GM23338 (cell line): Measurements from ENCODE around the gene MPPE1. TPM values are rescaled to one million over a fixed set of nuclear protein-coding genes. Genes with fewer than 3 reads are reported as not detected.

ENCODE experiments used
- ATAC-seq: fragments of 200-7000 bp; cut with Tn5 transposase; 3 replicates; pipeline ENCODE4 v1.9.1; 2020
- DNase-seq: peaks from one replicate; pipeline ENCODE4 v3.0.0-alpha.2; 2015; ENCODE audit warnings: low spot score
- H2AFZ ChIP-seq: fragments of 200-600 bp; sonication (generic); 2 replicates; pipeline ENCODE4 v1.8.0; 2016; ENCODE audit warnings: antibody characterized with exemption, mild to moderate bottlenecking, moderate library complexity
- H3F3A ChIP-seq: fragments of 200-600 bp; sonication (generic); replicated peaks from 2 replicates; pipeline ENCODE4 v1.8.0; 2017; ENCODE audit warnings: antibody characterized with exemption, mixed run types, low read depth
- H3K27ac ChIP-seq: fragments of 200-600 bp; sonication (generic); 2 replicates; pipeline ENCODE4 v1.6.1; 2016; ENCODE audit warnings: low read depth
- H3K27me3 ChIP-seq: fragments of 200-600 bp; sonication (generic); 2 replicates; pipeline ENCODE4 v1.8.0; 2016; ENCODE audit warnings: mild to moderate bottlenecking, mixed run types, moderate library complexity; ENCODE audit not compliant: insufficient read depth
- H3K36me3 ChIP-seq: fragments of 200-600 bp; sonication (generic); 2 replicates; pipeline ENCODE4 v1.8.0; 2016; ENCODE audit warnings: mild to moderate bottlenecking; ENCODE audit not compliant: insufficient read depth
- H3K4me1 ChIP-seq: fragments of 200-600 bp; sonication (generic); 2 replicates; pipeline ENCODE4 v1.8.0; 2016; ENCODE audit warnings: mild to moderate bottlenecking, moderate library complexity; ENCODE audit not compliant: insufficient read depth
- H3K4me2 ChIP-seq: fragments of 200-600 bp; sonication (generic); 2 replicates; pipeline ENCODE4 v1.7.1; 2017; ENCODE audit warnings: mixed run types
- H3K4me3 ChIP-seq: fragments of 200-600 bp; sonication (generic); 2 replicates; pipeline ENCODE4 v1.6.1; 2016; ENCODE audit warnings: mixed run types
- H3K79me2 ChIP-seq: fragments of 200-600 bp; sonication (generic); replicated peaks from 2 replicates; pipeline ENCODE4 v1.8.0; 2017; ENCODE audit warnings: mild to moderate bottlenecking; ENCODE audit not compliant: insufficient read depth
- H3K9me2 ChIP-seq: fragments of 200-600 bp; sonication (generic); 2 replicates; pipeline ENCODE4 v1.8.0; 2017; ENCODE audit not compliant: insufficient read depth
- H4K20me1 ChIP-seq: fragments of 200-600 bp; sonication (generic); replicated peaks from 2 replicates; pipeline ENCODE4 v1.8.0; 2017; ENCODE audit warnings: mild to moderate bottlenecking; ENCODE audit not compliant: insufficient read depth
- H3K27ac Mint-ChIP-seq: 2 replicates; pipeline ENCODE4 v1.8.0; 2020; ENCODE audit warnings: inconsistent platforms, mild to moderate bottlenecking, moderate library complexity, mixed read lengths
- H3K27me3 Mint-ChIP-seq: 3 replicates; pipeline ENCODE4 v1.8.0; 2022; ENCODE audit warnings: low read depth, mild to moderate bottlenecking, moderate library complexity, mixed read lengths, inconsistent platforms; ENCODE audit not compliant: insufficient read depth, poor library complexity
- H3K36me3 Mint-ChIP-seq: 3 replicates; pipeline ENCODE4 v1.8.0; 2021; ENCODE audit warnings: low read depth, mild to moderate bottlenecking, inconsistent platforms, moderate library complexity, mixed read lengths
- H3K4me1 Mint-ChIP-seq: 3 replicates; pipeline ENCODE4 v1.8.0; 2020; ENCODE audit warnings: mild to moderate bottlenecking, inconsistent platforms, mixed read lengths
- H3K4me3 Mint-ChIP-seq: 3 replicates; pipeline ENCODE4 v1.8.0; 2021; ENCODE audit warnings: moderate library complexity, mild to moderate bottlenecking, inconsistent platforms, mixed read lengths
- H3K9me3 Mint-ChIP-seq: 3 replicates; pipeline ENCODE4 v1.8.0; 2020; ENCODE audit warnings: moderate library complexity, mild to moderate bottlenecking, inconsistent platforms, mixed read lengths
- EZH2phosphoT487 ChIP-seq: fragments of 200-600 bp; sonication (generic); IDR thresholded peaks from one replicate; pipeline ENCODE4 v1.8.1; 2018; ENCODE audit warnings: antibody characterized with exemption; ENCODE audit not compliant: unreplicated experiment
- JUNB ChIP-seq: IDR thresholded peaks from one replicate; pipeline ENCODE4 v1.6.1; 2016; ENCODE audit warnings: antibody characterized with exemption; ENCODE audit not compliant: unreplicated experiment
- NANOG ChIP-seq: IDR thresholded peaks from 2 replicates; pipeline ENCODE4 v1.6.1; 2016; ENCODE audit warnings: antibody characterized with exemption, borderline replicate concordance
- POLR2AphosphoS5 ChIP-seq: IDR thresholded peaks from 2 replicates; pipeline ENCODE4 v1.6.1; 2016; ENCODE audit warnings: antibody characterized with exemption, low read depth
- REST ChIP-seq: IDR thresholded peaks from one replicate; pipeline ENCODE4 v1.6.1; 2018; ENCODE audit warnings: antibody characterized with exemption; ENCODE audit not compliant: unreplicated experiment
- polyA plus RNA-seq: library from polyadenylated mRNA; unstranded; fragments of >200 nt; fragmentation: Nextera tagmentation; extraction: Ambion mirVana; gene quantifications from 2 replicates; pipeline ENCODE4 v1.2.1, GENCODE V29; 2016
- total RNA-seq: library from RNA; depleted of rRNA; stranded (reverse); fragments of >200 nt; shearing (Covaris generic); gene quantifications from 2 replicates; pipeline ENCODE4 v1.2.3, GENCODE V29; 2014
- TF ChIP-seq, protein P1 (sequence below): fragments of 250-450 bp; sonication (Bioruptor Pico); IDR thresholded peaks from 2 replicates; pipeline ENCODE4 v1.5.0; 2020; ENCODE audit warnings: mild to moderate bottlenecking, moderate library complexity
- TF ChIP-seq, protein P2 (sequence below), 2 experiments: fragments of 200-600 bp in 1 of 2; sonication (generic) in 1 of 2; conservative IDR thresholded peaks; 2 replicates each; pipeline versions ENCODE4 v1.5.1 to v1.6.1; 2016 to 2017; ENCODE audit warnings: antibody characterized with exemption in 2 of 2, low read depth in 2 of 2, mild to moderate bottlenecking in 2 of 2, moderate library complexity in 1 of 2
- TF ChIP-seq, protein P3 (sequence below): IDR thresholded peaks from 2 replicates; pipeline ENCODE4 v1.6.1; 2016; ENCODE audit warnings: antibody characterized with exemption

The MPPE1 gene
- total and polyA plus RNA-seq, 2 experiments from 2014 or later, result 18.8 to 24.6 TPM

- Mint-ChIP-seq H3K4me1 (peaks cover 9% of the 10 kb centered on the region), H3K27ac (peak overlapping the region; percentile 54; the same call in 1 of the 2 replicates), H3K27me3 (no peaks in the 10 kb centered on the region), H3K36me3 (no peaks in the 10 kb centered on the region), H3K9me3 (no peaks in the 10 kb centered on the region), H3K4me3 (no peak overlapping the region)
- peak; percentile 82 for ATAC-seq
- DNase-seq, result peak; percentile 52
- TF ChIP-seq POLR2AphosphoS5 (no peak), EZH2phosphoT487 (no peak), REST (no peak), NANOG (no peak), JUNB (no peak)
- TF ChIP-seq, protein P1, sequence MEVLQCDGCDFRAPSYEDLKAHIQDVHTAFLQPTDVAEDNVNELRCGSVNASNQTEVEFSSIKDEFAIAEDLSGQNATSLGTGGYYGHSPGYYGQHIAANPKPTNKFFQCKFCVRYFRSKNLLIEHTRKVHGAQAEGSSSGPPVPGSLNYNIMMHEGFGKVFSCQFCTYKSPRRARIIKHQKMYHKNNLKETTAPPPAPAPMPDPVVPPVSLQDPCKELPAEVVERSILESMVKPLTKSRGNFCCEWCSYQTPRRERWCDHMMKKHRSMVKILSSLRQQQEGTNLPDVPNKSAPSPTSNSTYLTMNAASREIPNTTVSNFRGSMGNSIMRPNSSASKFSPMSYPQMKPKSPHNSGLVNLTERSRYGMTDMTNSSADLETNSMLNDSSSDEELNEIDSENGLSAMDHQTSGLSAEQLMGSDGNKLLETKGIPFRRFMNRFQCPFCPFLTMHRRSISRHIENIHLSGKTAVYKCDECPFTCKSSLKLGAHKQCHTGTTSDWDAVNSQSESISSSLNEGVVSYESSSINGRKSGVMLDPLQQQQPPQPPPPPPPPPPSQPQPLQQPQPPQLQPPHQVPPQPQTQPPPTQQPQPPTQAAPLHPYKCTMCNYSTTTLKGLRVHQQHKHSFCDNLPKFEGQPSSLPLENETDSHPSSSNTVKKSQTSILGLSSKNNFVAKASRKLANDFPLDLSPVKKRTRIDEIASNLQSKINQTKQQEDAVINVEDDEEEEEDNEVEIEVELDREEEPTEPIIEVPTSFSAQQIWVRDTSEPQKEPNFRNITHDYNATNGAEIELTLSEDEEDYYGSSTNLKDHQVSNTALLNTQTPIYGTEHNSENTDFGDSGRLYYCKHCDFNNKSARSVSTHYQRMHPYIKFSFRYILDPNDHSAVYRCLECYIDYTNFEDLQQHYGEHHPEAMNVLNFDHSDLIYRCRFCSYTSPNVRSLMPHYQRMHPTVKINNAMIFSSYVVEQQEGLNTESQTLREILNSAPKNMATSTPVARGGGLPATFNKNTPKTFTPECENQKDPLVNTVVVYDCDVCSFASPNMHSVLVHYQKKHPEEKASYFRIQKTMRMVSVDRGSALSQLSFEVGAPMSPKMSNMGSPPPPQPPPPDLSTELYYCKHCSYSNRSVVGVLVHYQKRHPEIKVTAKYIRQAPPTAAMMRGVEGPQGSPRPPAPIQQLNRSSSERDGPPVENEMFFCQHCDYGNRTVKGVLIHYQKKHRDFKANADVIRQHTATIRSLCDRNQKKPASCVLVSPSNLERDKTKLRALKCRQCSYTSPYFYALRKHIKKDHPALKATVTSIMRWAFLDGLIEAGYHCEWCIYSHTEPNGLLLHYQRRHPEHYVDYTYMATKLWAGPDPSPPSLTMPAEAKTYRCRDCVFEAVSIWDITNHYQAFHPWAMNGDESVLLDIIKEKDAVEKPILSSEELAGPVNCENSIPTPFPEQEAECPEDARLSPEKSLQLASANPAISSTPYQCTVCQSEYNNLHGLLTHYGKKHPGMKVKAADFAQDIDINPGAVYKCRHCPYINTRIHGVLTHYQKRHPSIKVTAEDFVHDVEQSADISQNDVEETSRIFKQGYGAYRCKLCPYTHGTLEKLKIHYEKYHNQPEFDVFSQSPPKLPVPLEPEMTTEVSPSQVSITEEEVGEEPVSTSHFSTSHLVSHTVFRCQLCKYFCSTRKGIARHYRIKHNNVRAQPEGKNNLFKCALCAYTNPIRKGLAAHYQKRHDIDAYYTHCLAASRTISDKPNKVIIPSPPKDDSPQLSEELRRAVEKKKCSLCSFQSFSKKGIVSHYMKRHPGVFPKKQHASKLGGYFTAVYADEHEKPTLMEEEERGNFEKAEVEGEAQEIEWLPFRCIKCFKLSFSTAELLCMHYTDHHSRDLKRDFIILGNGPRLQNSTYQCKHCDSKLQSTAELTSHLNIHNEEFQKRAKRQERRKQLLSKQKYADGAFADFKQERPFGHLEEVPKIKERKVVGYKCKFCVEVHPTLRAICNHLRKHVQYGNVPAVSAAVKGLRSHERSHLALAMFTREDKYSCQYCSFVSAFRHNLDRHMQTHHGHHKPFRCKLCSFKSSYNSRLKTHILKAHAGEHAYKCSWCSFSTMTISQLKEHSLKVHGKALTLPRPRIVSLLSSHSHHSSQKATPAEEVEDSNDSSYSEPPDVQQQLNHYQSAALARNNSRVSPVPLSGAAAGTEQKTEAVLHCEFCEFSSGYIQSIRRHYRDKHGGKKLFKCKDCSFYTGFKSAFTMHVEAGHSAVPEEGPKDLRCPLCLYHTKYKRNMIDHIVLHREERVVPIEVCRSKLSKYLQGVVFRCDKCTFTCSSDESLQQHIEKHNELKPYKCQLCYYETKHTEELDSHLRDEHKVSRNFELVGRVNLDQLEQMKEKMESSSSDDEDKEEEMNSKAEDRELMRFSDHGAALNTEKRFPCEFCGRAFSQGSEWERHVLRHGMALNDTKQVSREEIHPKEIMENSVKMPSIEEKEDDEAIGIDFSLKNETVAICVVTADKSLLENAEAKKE (CRISPR knock-in tag), result no peak
- TF ChIP-seq, protein P2, sequence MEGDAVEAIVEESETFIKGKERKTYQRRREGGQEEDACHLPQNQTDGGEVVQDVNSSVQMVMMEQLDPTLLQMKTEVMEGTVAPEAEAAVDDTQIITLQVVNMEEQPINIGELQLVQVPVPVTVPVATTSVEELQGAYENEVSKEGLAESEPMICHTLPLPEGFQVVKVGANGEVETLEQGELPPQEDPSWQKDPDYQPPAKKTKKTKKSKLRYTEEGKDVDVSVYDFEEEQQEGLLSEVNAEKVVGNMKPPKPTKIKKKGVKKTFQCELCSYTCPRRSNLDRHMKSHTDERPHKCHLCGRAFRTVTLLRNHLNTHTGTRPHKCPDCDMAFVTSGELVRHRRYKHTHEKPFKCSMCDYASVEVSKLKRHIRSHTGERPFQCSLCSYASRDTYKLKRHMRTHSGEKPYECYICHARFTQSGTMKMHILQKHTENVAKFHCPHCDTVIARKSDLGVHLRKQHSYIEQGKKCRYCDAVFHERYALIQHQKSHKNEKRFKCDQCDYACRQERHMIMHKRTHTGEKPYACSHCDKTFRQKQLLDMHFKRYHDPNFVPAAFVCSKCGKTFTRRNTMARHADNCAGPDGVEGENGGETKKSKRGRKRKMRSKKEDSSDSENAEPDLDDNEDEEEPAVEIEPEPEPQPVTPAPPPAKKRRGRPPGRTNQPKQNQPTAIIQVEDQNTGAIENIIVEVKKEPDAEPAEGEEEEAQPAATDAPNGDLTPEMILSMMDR (conservative IDR thresholded peaks at IDR 0.05; ENCODE audit: low read depth in 2 of 2), result peak in 1 of 2 experiments; percentile 17; a peak in 1 of 4 replicates
- TF ChIP-seq, protein P3, sequence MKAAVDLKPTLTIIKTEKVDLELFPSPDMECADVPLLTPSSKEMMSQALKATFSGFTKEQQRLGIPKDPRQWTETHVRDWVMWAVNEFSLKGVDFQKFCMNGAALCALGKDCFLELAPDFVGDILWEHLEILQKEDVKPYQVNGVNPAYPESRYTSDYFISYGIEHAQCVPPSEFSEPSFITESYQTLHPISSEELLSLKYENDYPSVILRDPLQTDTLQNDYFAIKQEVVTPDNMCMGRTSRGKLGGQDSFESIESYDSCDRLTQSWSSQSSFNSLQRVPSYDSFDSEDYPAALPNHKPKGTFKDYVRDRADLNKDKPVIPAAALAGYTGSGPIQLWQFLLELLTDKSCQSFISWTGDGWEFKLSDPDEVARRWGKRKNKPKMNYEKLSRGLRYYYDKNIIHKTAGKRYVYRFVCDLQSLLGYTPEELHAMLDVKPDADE, result no peak
- H3K27me3 ChIP-seq, result no peaks in the 10 kb centered on the region
- no peak overlapping the region for H3K27ac ChIP-seq
- H3K9me2 ChIP-seq, result no peaks in the 10 kb centered on the region
- H3K79me2 ChIP-seq, result no peaks in the 10 kb centered on the region
- no peaks in the 10 kb centered on the region for H3K36me3 ChIP-seq
- no peak overlapping the region for H3K4me3 ChIP-seq
- H3K4me2 ChIP-seq, result no peak overlapping the region
- H3K4me1 ChIP-seq, result no peaks in the 10 kb centered on the region
- H4K20me1 ChIP-seq, result no peaks in the 10 kb centered on the region
- H2AFZ ChIP-seq, result no peak overlapping the region
- H3F3A ChIP-seq, result no peaks in the 10 kb centered on the region
Measured at GRCh38 chr18:11840493-11840892, 67.6 kb downstream of the MPPE1 start.
